Left ventricle myocardium inferior (tissue), 1 donor: Measurements from ENCODE around the gene PCGF1. TPM values are rescaled to one million over a fixed set of nuclear protein-coding genes. Genes with fewer than 3 reads are reported as not detected.
"Not testable (repeated sequence)": the region's sequence is repeated elsewhere in the genome, so short reads cannot be mapped to it uniquely, and the experiment has no call there.

Experiments used
- DNase-seq: peaks from one replicate; pipeline ENCODE4 v3.0.0-alpha.2; 2020
- H3K27ac ChIP-seq: fragments of 200-600 bp; replicated peaks from 2 replicates; pipeline ENCODE4 v1.8.0; 2021
- H3K27me3 ChIP-seq: fragments of 200-600 bp; 2 replicates; pipeline ENCODE4 v1.8.0; 2021; ENCODE audit warnings: low read depth
- H3K36me3 ChIP-seq: fragments of 200-600 bp; 2 replicates; pipeline ENCODE4 v1.8.0; 2021
- H3K4me1 ChIP-seq: fragments of 200-600 bp; 2 replicates; pipeline ENCODE4 v1.8.0; 2021
- H3K4me3 ChIP-seq: fragments of 200-600 bp; 2 replicates; pipeline ENCODE4 v1.8.0; 2021; ENCODE audit warnings: mild to moderate bottlenecking, moderate library complexity
- H3K9me3 ChIP-seq: fragments of 200-600 bp; replicated peaks from 2 replicates; pipeline ENCODE4 v1.8.0; 2021
- intact Hi-C: fragments of 100-400 bp; cut with micrococcal nuclease; formaldehyde crosslinking; loops from one replicate; pipeline ENCODE4 v1.11.0; 2022
- total RNA-seq: library from RNA; stranded (reverse); fragmentation: NEBNext Ultra II Directional; extraction: Animal tissue kit (Norgen Biotek cat#: 25700); gene quantifications from one replicate; pipeline ENCODE4 v1.2.1, GENCODE V29; 2021
- TF ChIP-seq, protein P1 (sequence below): fragments of 200-600 bp; IDR thresholded peaks from 2 replicates; pipeline ENCODE4 v1.8.0; 2021; ENCODE audit warnings: antibody characterized with exemption, mild to moderate bottlenecking, borderline replicate concordance
- donor health status: DM: no; HTN: yes; CAD: no; lungs with severe emphysema.

The PCGF1 gene
- total RNA-seq, 1 donor from 2014 or later = 20.2 TPM

DNA sequence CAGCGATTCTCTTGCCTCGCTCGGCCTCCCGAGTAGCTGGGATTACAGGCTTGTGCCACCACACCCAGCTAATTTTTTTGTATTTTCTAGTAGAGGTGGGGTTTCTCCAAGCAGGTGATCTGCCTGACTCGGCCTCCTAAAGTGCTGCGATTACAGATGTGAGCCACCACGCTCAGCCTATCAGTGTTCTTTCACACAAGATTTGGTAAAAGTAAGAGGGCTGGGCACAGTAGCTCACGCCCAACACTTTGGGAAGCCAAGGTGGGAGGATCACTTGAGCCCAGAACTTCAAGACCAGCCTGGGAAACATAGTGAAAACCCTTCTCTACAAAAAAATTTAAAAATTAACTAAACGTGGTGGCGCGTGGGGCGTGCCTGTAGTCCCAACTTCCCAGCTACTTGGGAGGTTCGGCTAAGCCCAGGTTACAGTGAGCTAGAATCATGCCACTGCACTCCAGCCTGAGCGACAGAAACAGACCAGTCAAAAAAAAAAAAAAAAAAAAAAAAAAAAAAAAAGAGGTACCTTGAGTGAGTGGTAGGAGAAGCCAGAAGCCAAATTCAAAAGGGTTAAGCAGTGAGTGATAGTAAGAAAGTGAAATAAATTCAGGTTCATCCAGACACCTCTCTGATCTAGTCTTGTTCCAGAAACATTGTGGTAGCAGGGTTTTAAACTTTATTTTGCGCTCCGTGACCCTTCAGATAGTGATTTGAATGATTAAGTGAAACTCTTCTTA lies 36.0 kb downstream of the PCGF1 start:
- Histone ChIP-seq H3K27me3 (no peaks in the 10 kb centered on the region), H3K27ac (peak overlapping the region; percentile 95), H3K4me1 (peaks cover 34% of the 10 kb centered on the region), H3K4me3 (peak overlapping the region; percentile 88), H3K9me3 (no peaks in the 10 kb centered on the region), H3K36me3 (peaks cover 23% of the 10 kb centered on the region)
- intact Hi-C loops = no loop called here
- TF ChIP-seq, protein P1, sequence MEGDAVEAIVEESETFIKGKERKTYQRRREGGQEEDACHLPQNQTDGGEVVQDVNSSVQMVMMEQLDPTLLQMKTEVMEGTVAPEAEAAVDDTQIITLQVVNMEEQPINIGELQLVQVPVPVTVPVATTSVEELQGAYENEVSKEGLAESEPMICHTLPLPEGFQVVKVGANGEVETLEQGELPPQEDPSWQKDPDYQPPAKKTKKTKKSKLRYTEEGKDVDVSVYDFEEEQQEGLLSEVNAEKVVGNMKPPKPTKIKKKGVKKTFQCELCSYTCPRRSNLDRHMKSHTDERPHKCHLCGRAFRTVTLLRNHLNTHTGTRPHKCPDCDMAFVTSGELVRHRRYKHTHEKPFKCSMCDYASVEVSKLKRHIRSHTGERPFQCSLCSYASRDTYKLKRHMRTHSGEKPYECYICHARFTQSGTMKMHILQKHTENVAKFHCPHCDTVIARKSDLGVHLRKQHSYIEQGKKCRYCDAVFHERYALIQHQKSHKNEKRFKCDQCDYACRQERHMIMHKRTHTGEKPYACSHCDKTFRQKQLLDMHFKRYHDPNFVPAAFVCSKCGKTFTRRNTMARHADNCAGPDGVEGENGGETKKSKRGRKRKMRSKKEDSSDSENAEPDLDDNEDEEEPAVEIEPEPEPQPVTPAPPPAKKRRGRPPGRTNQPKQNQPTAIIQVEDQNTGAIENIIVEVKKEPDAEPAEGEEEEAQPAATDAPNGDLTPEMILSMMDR = no peak
- no peak for DNase-seq

DNA sequence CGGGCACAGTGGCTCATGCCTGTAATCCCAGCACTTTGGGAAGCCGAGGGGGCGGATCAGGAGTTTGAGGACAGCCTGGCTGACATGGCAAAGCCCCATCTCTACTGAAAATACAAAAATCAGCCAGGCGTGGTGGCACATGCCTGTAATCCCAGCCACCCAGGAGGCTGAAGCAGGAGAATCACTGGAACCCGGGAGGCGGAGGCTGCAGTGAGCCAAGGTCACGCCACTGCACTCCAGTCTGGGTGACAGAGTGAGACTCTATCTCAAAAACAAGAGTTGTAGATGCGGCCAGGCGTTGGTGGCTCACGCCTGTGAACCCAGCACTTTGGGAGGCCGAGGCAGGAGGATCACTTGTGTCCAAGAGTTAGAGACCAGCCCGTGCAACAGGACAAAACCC lies 36.8 kb downstream of the PCGF1 start:
- Histone ChIP-seq H3K4me1 (peaks cover 40% of the 10 kb centered on the region), H3K36me3 (peaks cover 18% of the 10 kb centered on the region), H3K27ac (peak overlapping the region; percentile 2), H3K4me3 (peak overlapping the region; percentile 88)
- DNase-seq, H3K9me3 ChIP-seq, H3K27me3 ChIP-seq, intact Hi-C loops: not testable (repeated sequence)

DNA sequence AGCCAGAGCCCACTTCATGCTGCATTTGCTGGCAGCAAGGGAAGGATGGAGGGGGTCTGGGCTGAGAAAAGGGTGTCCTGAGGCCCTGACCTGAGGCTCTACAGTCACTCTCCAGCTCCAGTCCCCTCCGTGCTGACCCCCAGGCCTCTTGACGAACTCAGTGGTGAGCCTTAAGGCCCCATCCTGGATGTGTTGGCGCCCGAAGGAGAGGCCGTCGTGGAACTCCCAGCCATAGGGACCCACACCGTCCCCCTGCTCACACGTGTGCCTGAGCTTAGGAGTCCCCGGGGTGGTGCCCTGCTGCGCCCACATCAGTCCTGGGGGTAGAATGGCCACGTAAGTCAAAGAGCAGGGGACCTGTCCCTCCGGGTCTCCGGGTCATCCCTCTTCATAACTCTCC lies 43.1 kb downstream of the PCGF1 start:
- intact Hi-C loops = no loop called here
- Histone ChIP-seq H3K27ac (peak overlapping the region; percentile 93), H3K27me3 (no peaks in the 10 kb centered on the region), H3K9me3 (no peaks in the 10 kb centered on the region), H3K4me3 (peak overlapping the region; percentile 99), H3K4me1 (peaks cover 30% of the 10 kb centered on the region), H3K36me3 (peaks cover 21% of the 10 kb centered on the region)
- no peak for DNase-seq
- TF ChIP-seq, protein P1 = no peak

DNA sequence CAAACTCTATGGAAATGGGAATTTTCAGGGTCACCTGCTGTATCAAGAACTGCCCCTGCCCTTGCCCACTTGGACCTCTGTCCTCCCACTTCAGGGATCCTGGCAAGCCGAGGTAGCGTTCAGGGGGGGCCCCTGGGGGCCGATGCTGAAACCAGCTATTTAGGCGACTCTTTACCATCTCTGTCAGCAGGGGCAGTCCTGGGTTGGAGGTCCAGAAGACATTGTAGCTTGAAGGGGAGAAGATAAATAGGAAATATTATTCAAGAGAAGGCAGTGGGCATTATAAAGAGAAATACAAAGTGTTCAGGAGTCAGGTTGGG lies 44.7 kb downstream of the PCGF1 start:
- no peak overlapping the region for H3K4me3 ChIP-seq
- intact Hi-C loops = no loop called here
- peaks cover 41% of the 10 kb centered on the region for H3K4me1 ChIP-seq
- no peak overlapping the region for H3K27ac ChIP-seq
- TF ChIP-seq, protein P1 = no peak
- H3K9me3 ChIP-seq = no peaks in the 10 kb centered on the region
- no peaks in the 10 kb centered on the region for H3K27me3 ChIP-seq
- H3K36me3 ChIP-seq = peaks cover 21% of the 10 kb centered on the region
- DNase-seq = no peak

DNA sequence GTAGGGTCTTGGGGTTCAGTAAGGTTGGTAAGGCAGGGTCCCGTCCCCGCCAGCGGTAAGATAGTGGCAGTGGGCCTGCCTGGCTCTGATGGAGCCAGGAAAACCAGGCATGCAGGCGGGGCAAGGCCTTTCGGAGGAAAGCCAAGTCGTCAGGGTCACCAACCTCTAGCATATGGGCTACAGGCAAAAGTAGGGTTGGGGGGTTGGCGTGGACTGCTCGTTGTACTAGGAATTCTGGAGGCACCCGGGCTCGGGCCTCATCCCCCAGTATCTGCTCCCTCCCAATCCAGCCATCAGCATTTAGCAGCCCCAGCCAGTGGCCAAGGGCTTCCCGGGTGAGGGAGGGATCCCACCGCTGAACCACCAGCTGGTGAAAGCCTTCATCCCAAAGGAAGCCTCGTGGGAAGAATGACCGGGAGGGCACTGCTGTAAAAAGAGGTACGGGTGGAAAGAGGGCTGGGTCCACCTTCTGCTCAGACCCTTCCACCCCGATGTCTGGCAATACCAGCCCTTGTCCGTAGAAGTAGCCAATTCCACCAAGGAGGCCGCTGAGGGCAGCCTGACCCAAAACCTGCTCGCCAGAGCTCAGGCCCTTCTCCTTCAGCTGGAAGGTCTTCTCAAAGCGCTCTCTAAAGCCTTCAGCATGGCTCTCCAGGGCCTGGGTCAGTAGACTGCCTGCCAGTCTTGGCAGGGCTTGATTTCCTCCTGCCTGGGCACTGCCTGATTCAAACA lies 45.3 kb downstream of the PCGF1 start:
- DNase-seq = no peak
- intact Hi-C loops = no loop called here
- Histone ChIP-seq H3K9me3 (no peaks in the 10 kb centered on the region), H3K36me3 (peaks cover 21% of the 10 kb centered on the region), H3K4me3 (no peak overlapping the region), H3K4me1 (peaks cover 46% of the 10 kb centered on the region), H3K27me3 (no peaks in the 10 kb centered on the region), H3K27ac (no peak overlapping the region)
- TF ChIP-seq, protein P1 = no peak
